GM21786 (cell line): ENCODE results near the gene FNDC3B.
"Not testable (repeated sequence)": the region's sequence is repeated elsewhere in the genome, so short reads cannot be mapped to it uniquely, and the experiment has no call there.

ENCODE experiments used
- ATAC-seq: cut with Tn5 transposase; IDR thresholded peaks from one replicate; pipeline ENCODE4 v1.9.1; 2021; ENCODE audit not compliant: unreplicated experiment

FNDC3B gene

DNA sequence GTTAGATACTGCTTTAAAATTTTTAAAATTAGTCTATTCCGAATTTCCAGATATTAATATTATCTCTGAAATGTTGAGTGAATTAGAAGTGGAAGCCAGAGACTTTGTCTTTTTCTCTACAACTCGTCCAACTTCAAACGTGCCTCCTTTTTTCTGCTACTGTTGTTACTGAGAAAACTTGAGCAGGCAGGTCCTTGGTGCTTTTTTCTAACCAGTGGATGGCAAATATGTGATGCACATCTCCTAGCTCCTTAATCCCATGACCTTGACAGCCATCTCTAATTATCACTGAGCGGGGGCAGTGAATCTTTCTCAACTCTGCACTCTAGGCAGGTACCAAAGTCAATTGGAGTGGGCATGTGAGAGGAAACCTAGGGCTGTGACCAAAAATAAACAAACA is 50.7 kb downstream of the FNDC3B start:
- no peak for ATAC-seq

DNA sequence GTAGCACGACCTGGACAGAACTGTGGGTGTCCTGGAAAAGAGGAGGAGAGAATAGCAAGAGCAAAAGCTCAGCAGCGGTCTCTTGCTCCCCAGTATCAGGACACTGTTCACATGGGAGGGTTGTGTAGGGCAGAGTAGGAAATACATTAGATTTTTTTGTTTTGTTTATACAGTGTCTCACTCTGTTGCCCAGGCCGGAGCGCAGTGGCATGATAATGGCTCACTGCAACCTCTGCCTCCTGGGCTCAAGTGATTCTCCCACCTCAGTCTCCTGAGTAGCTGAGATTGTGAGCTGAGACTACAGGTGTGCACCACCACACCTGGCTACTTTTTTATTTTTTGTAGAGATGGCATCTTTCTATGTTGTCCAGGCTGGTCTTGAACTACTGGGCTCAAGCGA is 53.3 kb downstream of the FNDC3B start:
- no peak for ATAC-seq

DNA sequence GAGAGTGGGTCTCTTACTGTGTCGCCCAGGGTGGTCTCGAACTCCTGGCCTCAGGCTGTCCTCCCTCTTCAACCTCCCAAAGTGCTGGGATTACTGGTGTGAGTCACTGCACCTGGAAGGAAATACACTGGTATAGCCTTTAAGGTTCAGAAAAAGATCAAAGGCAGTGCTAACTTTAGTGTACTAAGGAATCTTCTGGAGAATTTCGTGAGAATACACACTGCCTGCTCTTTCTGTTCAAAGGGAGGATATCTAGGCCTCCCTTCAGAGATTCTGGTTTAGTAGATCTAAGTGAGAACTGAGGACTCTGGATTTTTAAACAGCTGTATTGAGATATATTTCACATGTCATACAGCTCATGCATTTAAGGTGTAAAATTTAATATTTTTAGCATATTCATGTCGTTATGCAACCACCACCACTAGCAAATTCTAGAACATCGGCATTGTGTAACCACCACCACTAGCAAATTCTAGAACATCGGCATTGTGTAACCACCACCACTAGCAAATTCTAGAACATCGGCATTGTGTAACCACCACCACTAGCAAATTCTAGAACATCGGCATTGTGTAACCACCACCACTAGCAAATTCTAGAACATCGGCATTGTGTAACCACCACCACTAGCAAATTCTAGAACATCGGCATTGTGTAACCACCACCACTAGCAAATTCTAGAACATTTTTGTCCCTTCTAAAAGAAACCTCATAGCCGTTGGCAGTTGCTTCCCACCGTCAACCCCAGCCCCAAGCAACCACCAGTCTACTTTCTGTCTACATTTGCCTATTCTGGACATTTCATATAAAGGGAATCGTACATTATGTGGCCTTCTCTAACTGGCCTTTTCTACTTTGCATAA is 54.4 kb downstream of the FNDC3B start:
- ATAC-seq, result not testable (repeated sequence)

- peak; percentile 94 for ATAC-seq
These were observed 55.5 kb downstream of the FNDC3B start for GRCh38 chr3:172094621-172095557.

DNA sequence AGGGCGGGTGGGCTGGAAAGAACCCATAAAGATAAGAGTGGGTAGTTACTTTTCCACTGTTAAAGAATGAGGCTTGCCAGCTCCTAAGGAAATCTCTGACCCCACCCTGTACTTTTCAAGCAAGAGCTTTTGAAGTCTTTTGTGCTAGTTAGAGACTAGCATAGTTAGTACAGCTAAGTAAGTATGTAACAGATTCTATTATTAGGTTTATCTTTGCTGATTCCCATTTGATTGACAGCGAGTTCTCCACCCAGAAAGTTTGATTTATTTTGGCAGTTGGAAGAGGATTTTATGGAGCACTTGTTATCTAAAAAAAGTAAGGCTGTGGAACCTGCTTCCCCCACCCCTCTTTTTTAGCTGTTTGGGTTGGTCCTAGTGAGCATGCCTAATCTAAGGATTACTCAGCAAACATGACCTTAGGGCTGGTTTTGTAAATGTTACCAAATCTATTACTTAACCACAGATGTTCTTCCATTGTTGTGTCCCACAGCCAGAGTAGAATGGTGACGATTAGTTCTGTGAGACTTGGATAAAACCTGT is 57.6 kb downstream of the FNDC3B start:
- ATAC-seq, result no peak

DNA sequence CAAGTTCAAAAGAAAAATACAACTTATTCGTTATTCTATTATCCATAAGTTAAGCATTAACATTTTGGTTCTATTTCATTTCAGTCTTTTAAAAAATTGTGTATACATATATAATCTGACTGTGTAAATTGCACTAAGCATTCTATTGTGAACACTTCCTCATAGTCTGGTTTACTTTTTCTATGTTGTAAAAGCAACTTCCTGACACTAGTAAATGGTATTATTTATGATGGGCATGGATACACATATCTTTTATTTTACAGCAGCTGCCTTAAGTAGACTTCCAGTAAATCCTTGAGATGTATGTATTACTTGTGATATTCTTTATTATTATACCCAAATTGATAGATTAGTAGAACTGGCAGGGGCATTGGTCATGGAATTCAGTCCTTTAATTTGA is 58.2 kb downstream of the FNDC3B start:
- ATAC-seq, result no peak

DNA sequence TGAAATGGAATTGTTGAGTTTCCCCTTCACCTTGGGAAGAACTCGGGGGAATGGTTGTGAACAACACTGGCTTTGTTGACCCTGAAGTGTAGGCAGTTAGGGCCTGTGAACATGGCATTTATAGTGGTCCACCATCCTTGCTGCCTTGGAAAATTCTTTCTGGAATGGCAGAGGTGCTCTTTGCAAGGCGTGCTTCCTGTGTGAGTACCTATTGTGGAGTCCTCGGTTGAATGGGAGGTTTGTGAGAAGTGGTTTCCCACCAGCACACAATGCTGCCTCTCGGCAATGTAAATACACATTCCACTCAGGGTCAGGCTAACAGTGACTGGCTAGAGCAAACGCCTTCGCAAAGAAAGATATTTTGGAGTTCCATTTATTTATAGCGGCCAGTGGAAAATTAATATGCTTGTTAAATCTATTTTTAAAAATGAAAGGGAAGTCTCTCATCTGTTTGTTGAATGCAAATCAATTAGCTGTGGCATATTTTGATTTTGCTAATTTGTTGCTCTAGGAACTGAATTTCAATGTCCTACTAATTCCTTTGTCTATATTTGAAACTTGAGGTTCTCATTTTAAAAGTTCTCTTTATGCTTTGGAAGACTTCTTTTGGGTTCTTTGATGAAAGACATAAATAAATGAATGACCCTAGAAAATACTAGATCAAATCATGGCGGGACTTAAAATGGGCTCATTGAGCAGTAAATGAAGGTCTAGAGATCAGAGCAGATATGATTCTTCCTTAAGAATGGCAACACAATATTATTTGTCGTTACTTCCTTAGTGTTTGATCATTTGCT is 59.5 kb downstream of the FNDC3B start:
- no peak for ATAC-seq

DNA sequence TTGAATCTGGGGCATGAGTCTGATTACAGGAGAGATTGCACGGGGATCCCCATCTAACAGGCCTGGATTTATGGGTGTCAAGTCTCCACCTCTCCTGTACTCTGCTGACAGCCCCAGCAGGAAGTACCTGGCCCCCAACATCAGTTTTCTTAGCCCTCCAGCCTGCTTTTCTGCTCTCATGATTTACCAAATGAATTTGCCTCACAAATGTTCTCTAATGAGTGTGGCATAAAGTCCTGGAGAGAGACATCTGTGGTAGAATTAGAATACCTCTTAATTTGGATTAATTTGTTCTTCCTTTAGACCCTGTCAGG is 60.1 kb downstream of the FNDC3B start:
- ATAC-seq, result no peak

DNA sequence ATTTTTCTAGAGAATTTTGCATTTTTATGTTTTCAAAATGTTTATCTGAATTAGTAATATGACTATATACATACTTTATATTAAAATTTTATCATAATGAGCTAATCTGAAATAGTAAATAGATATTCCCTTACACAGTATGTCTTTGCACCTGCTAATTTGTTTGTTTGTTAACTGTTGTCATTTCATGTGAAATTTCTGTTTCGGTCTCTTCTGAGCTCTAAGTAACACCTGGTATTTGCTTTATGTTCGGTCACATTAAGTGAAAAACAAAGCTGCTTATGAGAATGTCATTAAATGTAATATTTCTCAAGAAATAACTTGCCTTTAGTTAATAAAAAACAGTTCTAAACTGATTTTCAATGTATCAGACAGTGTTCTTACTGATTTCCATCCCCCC is 61.1 kb downstream of the FNDC3B start:
- ATAC-seq, result no peak

GRCh38 chr3:172101107-172101506 is 61.7 kb downstream of the FNDC3B start:
- ATAC-seq, result peak; percentile 55

DNA sequence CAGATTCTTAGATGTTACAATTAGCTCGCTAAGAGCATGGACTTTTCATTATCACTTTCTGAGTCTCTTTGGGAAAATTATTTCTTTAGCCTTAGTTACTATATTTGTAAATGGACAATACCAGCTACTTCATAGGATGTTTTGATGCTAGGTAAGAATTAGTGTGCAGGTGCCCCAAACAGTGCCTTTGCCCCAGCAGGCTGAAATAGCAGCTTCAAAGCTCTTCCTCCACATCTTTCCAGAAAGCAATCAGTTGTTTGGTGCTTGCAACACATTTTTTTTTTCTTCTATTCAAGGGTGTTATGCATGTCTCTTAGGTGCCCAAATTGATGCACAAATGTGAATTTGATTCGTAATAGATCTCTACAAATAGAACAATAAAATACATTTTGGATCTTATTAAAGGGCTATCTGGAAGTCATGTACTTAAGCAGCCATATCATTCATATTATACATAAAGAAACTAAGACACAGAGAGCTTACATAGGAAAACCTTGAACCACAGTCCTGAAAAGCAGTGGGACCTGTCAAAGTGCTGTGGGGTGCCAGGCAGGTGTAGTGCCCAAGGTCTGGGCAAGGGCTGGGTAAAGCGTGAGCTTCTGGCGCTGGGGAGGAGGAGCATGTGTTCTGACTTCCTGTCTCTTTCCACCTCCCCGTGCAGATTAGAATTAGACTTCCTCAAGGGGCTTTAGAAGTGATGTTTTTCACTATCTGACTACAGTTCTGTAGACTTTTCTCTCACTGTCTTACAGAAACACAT is 62.9 kb downstream of the FNDC3B start:
- peak; percentile 28 for ATAC-seq

GRCh38 chr3:172102883-172103310 is 63.5 kb downstream of the FNDC3B start:
- no peak for ATAC-seq

GRCh38 chr3:172103724-172104123 is 64.3 kb downstream of the FNDC3B start:
- no peak for ATAC-seq

GRCh38 chr3:172104471-172105072 is 65.2 kb downstream of the FNDC3B start:
- no peak for ATAC-seq

- ATAC-seq, result no peak
These were observed 66.9 kb downstream of the FNDC3B start for GRCh38 chr3:172106037-172106954.

- peak; percentile 58 for ATAC-seq
These were observed 67.6 kb downstream of the FNDC3B start for GRCh38 chr3:172106989-172107388.

GRCh38 chr3:172107403-172107802 is 68.0 kb downstream of the FNDC3B start:
- peak; percentile 92 for ATAC-seq

GRCh38 chr3:172110127-172110779 is 70.9 kb downstream of the FNDC3B start:
- no peak for ATAC-seq
